T47D (cell line): ENCODE results near the gene TNFSF8.

ENCODE experiments used
- DNase-seq, 2 experiments: peaks; one replicate each; pipeline versions ENCODE4 v3.0.0 to v3.0.0-alpha.2; 2011 to 2012; ENCODE audit warnings: low read depth in 1 of 2, low spot score in 1 of 2
- JUND ChIP-seq: IDR thresholded peaks from 2 replicates; pipeline ENCODE4 v1.6.1; 2012; ENCODE audit warnings: low read depth
- in situ Hi-C: cut with HindIII; loops from 2 replicates; pipeline ENCODE4 v1.10.0; 2016; ENCODE audit warnings: low sequenced_read_pairs, low pct_unique_long_range_greater_than_20kb

TNFSF8 gene

GRCh38 chr9:114851306-114851705, 79.1 kb downstream of the TNFSF8 start:
- in situ Hi-C loops = no loop called here
- no peak for TF ChIP-seq JUND
- DNase-seq = no peak
